Retinal pigment epithelial cell (primary cell): Measurements from ENCODE around the gene LRRC1.

Source experiments
- DNase-seq: peaks from one replicate; pipeline ENCODE4 v3.0.0-alpha.2; 2010; ENCODE audit warnings: low read depth
- H3K4me3 ChIP-seq: 2 replicates; pipeline ENCODE4 v1.5.1; 2011; ENCODE audit warnings: mild to moderate bottlenecking, low read length, control low read depth, moderate library complexity
- TF ChIP-seq, protein P1 (sequence below): conservative IDR thresholded peaks from 2 replicates; pipeline ENCODE4 v1.5.1; 2011; ENCODE audit warnings: low read depth, low read length, control low read depth, inconsistent platforms

The LRRC1 gene

DNA sequence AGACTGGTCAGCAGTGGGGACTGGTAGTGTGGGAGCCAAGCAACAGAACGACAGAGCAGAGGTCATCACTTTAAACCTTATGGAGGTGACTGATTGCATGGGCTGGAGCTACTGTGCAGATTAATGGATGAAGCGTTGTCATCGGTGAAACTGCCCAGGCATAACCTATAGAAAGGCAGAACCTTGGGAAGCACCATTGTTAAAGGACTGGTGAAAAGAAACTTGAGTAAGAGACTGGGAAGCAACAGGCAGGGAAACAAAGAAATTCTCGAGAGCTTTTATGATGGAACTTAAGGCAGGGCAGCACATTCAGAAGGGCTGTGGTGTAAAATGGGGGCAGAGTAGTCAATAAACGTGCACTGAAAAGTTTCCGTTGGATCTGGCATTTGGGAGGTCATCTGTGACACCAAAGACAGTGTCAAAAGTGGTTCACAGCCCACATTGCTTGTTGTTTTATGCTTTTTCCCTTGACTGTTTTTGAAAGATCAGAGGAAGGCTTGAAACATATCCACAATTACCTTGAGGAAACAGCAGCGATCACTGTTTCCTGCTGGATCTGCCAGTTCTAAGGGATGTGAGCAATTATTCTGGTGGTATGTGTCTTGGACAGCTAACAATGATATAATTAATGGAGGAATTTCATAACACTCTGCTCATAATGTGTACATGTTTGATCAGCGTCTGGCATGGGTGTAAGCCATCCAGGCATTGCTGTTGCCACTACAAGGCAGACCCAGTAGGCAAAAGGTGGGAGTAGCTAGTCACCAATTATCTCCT, 62.7 kb downstream of the LRRC1 start:
- H3K4me3 ChIP-seq = no peak overlapping the region
- TF ChIP-seq, protein P1, sequence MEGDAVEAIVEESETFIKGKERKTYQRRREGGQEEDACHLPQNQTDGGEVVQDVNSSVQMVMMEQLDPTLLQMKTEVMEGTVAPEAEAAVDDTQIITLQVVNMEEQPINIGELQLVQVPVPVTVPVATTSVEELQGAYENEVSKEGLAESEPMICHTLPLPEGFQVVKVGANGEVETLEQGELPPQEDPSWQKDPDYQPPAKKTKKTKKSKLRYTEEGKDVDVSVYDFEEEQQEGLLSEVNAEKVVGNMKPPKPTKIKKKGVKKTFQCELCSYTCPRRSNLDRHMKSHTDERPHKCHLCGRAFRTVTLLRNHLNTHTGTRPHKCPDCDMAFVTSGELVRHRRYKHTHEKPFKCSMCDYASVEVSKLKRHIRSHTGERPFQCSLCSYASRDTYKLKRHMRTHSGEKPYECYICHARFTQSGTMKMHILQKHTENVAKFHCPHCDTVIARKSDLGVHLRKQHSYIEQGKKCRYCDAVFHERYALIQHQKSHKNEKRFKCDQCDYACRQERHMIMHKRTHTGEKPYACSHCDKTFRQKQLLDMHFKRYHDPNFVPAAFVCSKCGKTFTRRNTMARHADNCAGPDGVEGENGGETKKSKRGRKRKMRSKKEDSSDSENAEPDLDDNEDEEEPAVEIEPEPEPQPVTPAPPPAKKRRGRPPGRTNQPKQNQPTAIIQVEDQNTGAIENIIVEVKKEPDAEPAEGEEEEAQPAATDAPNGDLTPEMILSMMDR = no peak
- no peak for DNase-seq

DNA sequence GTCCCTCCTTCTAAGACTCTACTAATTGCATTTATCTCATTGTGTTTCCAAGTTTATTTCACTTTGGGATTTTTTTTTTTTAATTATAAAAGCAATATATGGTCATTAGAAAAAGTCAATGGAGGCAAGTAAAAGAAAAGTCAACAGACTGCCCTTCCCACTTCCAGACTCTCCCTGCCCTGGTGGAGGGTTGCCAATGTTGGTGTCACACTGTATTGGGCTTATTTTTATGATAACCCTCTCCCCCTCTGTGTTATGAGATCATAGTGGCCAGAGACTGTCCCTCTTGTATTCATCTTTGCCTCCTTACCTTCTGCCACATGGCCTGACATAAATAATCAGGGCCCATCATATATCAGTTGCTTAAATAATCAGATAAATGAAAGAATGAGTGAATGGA, 63.4 kb downstream of the LRRC1 start:
- TF ChIP-seq, protein P1 = no peak
- no peak for DNase-seq
- H3K4me3 ChIP-seq = no peak overlapping the region

DNA sequence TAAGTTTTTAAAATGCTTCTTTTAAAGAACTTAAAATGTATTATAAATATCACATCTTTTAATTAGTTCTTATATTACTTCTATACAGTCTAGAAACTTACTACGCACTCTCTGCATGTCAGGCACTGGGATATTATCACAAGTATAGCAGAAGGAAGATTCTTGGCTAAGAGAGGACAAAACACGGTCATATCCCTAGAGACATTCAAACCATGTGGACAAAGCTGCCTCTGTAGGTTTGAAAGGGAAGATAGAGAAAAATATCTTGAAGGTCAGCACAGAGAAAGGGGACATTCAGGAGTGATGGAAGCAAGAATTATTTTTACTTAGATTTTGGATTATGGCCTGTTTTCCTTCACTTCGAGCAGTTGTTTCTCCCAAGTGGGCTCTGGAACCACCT, 64.1 kb downstream of the LRRC1 start:
- TF ChIP-seq, protein P1 = no peak
- H3K4me3 ChIP-seq = no peak overlapping the region
- DNase-seq = no peak

DNA sequence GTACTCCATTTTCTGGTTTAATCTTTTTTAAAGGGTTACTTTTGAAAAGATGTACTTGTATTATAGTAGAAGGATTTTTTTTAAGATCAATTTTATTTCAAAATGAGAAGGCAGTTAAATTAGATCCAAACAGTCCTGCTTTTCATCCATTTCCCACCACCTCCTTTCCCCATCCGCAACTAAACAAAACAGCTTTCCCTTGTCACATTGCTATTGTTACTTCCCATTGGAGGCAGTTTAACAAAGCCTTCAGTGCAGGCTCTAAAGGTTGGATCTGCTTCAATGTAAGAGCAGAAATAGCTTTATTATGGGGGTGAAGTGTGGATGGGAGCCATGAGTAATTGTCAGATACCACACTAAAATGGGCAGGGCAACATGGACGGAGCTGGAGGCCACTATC, 65.7 kb downstream of the LRRC1 start:
- H3K4me3 ChIP-seq = no peak overlapping the region
- DNase-seq = no peak
- TF ChIP-seq, protein P1 = no peak

DNA sequence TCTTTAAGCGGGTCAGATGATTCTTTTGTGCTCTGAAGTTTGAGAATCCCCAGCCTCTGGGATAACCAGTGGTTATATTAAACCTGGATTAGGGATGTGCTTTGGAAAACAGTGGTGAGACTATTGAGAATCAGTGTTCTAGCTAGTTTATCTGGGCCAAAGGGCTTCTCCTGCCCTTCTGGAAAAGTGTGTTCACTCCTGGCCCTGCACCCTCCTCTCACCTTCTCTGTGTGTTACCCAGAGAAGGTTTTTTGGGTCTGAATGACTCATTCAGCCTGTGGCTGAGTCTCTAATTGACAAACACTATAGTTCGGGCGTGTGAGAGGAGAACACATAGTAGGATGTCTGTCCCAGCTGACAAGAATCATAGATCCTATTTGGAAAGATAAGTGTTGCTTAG, 66.7 kb downstream of the LRRC1 start:
- DNase-seq = no peak
- no peak overlapping the region for H3K4me3 ChIP-seq
- TF ChIP-seq, protein P1 = no peak

DNA sequence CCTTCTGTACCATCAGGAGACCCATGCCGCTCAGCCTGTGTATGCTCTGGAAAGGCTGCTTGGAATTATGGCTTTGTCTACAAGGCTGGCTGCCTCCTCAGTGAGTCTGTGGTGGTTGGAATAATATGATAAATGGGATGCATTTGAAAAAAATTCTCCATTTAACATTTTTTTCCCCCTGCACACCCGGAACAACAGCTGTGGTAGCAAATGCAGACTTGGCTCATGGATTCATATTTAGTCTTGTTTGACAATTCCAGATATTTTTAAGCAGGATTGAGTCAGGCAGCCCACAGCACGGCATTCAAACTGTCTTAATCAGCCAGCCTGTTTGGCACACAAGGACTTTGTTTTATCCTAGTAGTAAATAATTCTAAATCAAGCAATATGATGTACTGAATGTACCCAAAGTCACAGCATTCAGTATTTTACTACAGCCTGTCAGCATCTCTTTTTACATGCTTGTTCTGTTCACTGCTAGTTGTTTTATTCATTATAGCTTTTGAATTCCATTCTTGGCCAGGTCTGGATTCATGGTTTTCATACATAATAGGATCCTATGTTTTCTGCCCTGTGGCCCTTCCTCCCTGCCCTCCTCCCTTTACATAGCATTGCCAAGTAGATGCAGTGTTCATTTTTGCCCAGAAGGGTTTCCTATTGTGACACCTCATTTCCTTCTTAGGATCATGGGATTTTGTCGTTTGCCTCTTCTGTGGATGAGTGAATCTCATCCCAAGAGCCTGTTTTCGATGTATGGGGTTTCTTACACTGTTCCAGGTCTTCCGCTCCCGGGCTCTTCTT, 68.1 kb downstream of the LRRC1 start:
- DNase-seq = no peak
- TF ChIP-seq, protein P1 = peak; percentile 24
- no peak overlapping the region for H3K4me3 ChIP-seq

DNA sequence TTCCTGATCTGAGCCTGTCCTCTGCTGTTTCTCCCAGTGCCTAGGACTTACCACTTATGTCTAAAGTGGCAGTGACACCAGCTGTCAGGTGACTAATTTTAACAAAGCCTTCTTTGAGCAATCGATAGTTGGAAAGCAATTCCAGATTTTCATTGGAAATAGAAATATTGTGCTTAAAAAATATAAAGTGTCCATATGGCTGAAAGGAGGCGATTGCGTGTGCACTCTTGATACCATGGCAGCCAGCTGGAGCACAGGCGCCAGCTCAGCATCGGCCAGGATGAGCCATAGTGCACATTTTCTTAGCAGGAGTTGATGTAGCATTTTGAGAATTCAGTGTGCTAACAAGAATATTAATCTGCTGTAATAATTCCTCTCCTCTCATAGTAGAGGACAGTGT, 70.0 kb downstream of the LRRC1 start:
- no peak overlapping the region for H3K4me3 ChIP-seq
- no peak for DNase-seq
- TF ChIP-seq, protein P1 = no peak
